Activated gamma-delta T cell treated with Interleukin-2 at 50 U/mL for 16 hours (primary cell): ENCODE measurements around the gene DLEC1.

Experiments used
- DNase-seq: peaks from one replicate; pipeline ENCODE4 v3.0.0-alpha.2; 2020

DLEC1 gene

DNA sequence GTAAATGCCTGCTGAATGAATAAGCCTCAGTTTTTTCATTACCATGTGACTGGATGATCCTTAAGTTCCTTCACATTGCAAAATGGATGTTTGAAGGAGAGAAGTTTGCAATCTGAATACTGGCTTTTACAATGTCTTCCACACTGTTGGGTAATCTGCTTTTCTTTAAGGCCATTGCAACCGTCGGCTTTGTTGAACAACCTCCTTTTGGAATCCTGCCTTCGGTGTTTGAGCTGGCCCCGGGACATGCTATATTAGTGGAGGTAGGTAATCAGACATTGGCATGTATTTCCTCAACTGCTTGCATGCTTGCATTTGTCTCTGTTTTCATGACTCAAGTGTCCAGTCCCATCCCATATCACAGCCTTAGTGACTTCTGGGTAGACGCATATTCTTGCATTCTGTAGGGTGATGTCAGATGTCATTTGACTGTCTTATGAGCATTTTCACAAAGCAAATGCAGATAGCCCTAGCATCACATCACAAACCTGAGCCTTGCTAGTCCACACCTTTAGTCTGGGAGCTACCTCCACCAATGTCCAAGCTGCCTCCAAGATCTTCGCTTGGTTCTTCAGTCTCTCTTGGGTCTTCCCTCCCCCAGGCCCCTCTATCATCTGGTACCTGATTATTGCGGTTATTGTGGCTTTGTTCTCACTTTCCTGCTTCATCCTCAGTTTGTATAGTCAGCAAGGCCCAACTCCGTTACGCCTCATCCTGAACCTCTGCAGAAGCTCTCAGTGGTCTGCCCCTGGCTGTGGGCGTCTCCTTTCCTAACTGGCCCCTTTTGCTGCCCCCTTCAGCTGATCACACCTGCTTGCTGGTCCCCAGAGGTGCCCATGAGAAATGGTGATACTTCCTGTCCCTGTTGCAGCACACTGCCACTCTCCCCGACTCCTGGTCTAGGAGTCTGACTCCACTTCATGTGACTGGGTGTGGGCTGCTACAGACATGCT lies 49.4 kb downstream of the DLEC1 start:
- no peak for DNase-seq

- DNase-seq: no peak
Observed at GRCh38 chr3:38089163-38089562, 50.2 kb downstream of the DLEC1 start.

DNA sequence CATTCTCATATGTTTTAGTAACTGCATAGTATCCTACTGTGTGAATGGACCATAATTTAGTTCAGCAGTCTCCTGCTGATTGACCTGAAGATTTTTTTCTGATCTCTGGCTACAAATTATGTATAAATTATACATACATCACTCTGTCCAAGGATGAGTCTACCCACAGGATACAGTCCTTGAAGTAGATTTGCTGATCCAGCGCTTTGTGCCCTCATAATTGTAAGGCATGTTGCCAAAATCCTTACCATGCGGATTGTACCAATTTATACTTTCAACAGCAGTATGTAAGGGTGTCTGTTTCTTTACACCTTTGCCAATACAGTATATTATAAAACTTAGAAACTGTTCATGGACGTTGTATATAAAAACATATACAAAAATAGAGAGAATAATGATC lies 51.4 kb downstream of the DLEC1 start:
- no peak for DNase-seq

DNA sequence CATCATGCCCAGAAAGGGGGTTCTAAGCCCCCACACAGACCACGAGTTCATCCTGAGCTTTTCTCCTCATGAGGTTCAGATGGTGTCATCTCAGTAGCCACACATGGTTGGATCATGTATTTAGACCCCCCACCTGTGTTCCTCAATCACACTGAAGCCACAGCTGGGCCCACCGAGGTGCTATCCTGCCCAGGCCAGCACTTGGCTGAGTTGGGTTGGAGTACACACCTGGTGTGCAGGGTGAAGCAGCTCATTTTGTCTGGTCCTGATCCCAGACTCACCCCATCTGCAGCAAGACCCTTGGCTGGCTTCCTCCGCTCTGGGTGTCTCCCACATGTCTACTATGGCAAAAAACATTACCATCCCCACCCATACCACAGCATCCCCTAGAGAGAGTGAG lies 56.0 kb downstream of the DLEC1 start:
- DNase-seq: no peak

GRCh38 chr3:38095669-38096483 lies 56.9 kb downstream of the DLEC1 start:
- no peak for DNase-seq

DNA sequence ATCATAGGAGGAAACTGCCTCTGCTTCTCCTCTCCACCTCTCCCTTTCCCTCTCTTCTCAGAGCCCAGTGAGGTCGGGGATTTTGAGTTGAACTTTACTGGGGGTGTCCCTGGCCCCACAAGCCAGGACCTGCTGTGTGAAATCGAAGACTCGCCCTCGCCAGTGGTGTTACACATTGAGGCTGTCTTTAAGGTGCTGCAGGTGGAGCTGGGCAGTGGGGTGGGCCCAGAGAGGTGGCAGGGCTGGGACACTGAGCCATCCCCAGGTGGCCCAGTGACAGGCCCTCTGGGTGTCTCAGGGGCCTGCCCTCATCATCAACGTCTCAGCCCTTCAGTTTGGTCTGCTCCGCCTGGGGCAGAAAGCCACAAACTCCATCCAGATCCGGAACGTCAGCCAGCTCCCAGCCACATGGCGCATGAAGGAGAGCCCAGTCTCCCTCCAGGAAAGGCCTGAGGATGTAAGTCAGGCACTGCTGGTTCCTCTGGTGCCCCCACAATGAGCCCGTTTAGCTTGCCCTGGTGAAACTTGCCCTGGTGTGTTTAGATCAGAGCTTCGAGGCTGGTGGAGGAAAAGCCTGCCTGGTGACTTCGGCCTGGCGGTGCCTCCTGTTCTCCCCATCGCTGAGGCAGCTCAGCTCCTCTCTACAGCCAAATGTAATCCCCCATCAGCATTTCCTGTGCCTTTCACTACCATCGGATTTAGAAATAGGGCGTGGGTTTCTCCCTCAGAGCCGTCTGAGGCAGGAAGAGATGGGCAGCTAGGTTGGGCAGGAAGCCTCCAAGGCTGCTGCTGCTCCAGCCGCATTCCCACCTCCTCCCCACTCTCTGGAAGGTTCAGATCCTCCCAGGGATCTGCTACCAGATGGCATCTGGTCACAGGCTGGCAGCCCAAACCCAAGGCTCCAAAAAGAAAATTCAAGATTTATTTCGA lies 58.7 kb downstream of the DLEC1 start:
- no peak for DNase-seq

DNA sequence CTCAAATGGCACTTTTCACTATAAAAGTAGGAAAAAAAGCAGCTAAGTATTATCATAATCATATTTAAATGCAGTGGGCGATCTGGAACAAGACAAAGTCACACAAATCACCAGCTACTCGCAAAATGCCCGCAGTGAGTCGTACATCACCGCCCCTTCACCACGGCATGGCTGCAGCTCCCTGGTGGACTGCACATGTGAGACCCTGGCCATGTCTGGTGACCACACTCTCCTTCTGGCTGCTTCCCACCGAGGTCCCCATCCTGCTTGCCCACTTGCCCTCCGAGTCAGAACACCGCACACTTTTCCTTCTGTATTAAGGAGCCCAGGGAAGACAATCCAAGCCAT lies 59.3 kb downstream of the DLEC1 start:
- DNase-seq: no peak

- no peak for DNase-seq
Observed at GRCh38 chr3:38099518-38099917, 60.5 kb downstream of the DLEC1 start.

GRCh38 chr3:38100498-38100897 lies 61.5 kb downstream of the DLEC1 start:
- no peak for DNase-seq

GRCh38 chr3:38101811-38102443 lies 62.9 kb downstream of the DLEC1 start:
- DNase-seq: no peak

- DNase-seq: no peak
Observed at GRCh38 chr3:38102444-38102814, 63.4 kb downstream of the DLEC1 start.

- DNase-seq: no peak
Observed at GRCh38 chr3:38105525-38105924, 66.5 kb downstream of the DLEC1 start.

DNA sequence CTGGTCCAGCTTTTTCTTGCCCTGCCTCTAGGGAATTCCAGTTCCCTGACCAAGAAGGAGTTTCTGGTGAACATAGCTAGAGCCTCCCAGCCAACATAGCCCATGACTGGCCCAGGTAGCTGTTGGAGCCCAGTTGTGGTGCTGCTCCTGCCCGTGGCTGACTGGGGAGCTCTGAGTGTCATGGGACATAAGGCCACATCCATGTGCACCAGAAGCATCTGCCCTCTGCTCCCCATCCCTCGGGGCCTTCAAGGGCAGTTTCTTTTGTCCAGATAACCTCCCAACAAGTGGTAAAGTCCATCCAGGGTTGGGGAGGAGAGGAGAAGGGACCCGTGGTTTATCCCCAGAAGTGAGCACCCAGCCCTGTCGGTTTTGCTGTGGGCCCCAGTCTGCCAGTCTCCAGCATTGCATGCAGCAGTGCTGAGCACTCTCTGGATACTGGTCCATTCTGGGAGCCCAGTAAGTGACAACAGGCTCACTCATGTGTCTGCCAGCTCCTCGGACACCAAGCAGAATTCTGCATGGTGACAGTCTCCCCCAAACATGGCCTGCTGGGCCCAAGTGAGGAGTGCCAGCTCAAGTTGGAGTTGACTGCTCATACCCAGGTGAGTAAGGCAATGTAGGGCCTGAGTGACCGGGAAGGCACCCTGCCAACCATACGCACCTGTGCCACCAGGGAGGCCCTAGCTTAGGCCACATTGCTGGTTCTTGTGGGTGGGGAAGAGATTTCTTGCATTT lies 69.1 kb downstream of the DLEC1 start:
- DNase-seq: no peak

DNA sequence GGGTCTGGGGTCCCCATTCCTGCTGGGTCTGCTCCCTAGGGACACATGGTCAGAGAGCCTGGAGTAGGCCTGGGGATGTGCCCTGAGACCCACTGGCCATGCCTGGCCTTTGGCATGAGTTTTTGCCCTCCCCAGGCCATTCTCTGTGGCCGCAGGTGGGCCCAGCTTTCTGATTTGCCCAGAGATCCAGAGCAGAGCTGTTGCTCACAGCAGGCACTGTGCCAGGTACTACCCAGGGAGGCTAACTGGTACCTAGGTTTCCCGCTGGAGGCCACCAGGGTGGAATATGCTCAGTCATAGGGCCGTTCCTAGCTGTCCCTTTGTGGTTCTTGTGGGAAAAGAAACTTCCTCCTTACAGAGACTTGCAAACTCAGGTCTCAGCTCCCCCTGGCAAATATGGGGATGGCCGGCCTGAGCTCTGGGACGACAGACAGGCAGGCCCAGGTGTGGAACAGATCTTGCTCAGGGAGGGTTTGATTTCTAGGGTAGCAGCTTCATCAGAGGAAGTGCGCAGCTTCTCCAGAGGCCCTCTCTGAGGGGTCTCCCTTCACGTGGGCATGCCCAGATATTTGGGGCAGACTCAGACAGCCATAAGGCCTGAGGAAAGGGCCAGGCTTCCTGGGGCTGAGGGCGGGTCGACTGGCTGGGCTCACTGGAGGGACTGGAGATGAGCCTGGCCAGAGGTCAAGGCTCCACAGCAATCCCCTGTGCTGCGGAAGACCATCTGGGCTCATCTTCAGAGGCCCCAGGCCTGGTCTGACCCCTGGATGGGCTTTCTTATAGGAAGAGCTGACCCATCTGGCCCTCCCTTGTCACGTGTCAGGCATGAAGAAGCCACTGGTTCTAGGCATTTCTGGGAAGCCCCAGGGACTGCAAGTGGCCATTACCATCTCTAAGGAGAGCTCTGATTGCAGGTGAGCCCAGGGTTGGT lies 69.9 kb downstream of the DLEC1 start:
- DNase-seq: no peak

DNA sequence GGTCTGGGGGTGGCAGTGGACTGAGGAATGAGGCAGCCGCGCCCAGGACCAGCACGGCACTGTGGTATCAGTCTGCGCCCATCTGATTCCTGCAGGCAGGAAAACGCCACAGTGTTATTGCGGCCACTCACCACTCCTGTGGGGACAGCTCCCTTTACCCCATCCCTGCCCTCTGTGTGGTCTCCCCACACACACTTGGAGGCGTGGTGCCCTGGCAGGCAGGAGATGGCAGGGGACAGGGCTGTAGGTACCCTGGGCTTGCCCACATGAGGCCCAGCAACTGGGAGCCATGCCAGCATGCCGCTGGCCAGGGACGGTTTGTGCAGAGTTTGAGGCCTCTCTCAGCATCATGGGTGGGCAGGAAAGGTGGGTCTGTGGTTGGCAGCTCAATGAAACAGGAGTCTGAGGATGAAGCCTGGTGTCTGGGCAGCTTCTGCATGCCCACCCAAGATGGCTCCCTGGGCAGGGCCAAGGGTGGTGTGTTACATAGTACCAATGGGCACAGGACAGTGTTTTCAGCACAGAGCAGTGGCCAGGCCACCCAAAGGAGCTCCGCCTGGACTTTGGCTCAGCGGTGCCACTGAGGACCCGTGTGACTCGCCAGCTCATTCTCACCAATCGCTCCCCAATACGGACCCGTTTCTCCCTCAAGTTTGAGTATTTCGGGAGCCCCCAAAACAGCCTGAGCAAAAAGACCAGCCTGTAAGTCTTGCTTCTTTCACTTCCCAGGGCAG lies 70.7 kb downstream of the DLEC1 start:
- DNase-seq: no peak

- no peak for DNase-seq
Observed at GRCh38 chr3:38110314-38111050, 71.5 kb downstream of the DLEC1 start.

DNA sequence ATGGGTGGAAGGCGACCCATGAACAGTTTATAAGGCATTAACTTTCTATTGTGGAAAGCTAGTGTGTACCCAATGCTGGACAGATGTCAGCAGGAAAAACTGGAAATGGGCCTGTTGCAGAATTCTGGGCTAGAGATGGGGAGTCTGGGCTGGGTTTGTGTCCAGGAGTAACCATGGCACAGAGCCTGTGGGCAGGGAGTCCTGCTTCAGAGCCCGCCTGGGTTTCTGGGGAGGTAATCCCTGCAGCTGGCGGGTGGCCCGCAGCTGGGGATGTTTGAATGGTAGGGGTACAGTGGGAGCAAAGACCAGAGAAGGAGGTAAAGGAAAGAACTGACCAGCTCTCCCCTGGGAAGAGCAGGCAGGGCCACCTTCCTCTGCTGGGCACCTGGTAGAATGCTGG lies 72.2 kb downstream of the DLEC1 start:
- no peak for DNase-seq

DNA sequence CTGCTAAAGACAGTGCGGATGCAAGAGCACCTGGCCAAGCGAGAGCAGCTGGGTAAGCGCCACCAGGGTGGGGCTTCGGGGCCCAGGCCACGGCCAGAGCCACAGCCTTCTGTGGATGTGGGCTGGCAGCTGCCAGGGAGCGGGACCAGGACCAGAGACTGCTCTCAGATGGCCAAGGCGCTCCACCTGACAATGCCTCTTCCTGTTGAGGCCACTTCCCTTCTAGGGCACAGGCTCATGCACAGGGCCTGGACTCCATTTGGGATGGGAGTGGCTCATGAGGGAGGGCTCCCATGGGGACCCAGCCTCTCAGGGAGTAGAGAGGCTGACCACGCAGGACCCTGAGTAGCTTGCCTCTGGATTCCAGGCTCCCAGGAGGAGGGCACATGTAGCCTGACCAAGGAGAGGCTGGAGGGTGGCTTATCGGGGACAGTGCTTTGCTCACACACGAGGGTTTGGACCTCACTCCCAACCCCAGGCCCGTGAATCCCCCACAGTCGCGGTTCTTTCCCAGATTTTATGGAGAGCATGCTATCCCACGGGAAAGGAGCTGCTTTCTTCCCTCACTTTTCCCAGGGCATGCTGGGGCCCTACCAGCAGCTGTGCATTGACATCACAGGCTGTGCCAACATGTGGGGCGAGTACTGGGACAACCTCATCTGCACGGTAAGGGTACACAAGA lies 72.8 kb downstream of the DLEC1 start:
- DNase-seq: no peak

GRCh38 chr3:38112378-38112761 lies 73.4 kb downstream of the DLEC1 start:
- DNase-seq: no peak
